ENCODE measurements around the gene CCNL1.
"Not testable (repeated sequence)": the region's sequence is repeated elsewhere in the genome, so short reads cannot be mapped to it uniquely, and the experiment has no call there.

CCNL1 gene

DNA sequence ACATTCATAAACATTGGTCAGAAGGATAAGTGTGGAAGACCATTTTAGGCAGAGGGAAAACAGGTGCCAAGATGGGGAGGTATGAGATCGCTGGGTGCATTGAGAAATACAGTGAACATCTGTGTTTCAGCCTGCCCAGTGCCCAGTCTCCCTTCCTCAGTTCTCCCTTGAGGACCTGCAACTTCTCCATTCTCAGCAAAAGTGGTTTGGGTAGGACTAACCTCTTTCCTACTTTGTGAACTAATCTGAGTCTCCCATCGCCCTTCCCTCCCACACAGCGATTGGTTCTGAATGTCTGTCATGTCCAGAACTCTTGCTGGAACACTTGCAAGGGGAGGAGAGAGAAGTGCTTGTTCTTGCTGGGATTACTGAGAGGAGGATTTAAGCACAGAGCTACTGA, 10.9 kb upstream of the CCNL1 start:
- no peak for DNase-seq

DNA sequence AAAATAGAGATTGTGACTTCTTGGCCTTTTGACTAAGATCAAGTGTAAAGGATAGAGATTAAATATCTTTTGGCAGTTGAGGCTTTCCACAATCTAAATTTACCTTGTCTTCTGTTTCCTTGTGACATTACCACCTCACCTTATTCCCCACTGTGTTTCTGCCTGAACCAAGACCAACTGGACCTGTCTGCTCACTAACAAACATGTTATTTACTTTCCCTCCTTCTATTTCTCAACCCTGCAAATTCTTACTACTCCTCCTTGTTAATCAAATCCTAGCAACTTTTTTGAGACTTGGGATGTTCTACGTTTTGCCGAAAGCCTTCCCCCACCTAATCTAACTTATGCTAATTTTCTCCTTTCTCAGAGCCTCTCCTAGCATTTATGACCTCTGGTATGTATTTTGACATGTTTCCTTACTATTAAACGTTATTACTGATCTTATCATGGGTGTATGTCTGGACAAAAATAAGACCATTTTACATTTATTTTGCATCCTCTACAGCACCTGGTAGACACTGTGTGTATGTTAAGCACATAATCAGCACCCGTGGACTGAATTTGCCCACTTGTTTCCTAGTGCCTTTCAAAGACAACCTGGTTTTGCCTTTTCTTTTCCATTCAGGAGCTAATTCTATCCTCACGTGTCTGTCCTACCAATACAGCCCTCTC, 7.6 kb upstream of the CCNL1 start:
- no peak for DNase-seq

DNA sequence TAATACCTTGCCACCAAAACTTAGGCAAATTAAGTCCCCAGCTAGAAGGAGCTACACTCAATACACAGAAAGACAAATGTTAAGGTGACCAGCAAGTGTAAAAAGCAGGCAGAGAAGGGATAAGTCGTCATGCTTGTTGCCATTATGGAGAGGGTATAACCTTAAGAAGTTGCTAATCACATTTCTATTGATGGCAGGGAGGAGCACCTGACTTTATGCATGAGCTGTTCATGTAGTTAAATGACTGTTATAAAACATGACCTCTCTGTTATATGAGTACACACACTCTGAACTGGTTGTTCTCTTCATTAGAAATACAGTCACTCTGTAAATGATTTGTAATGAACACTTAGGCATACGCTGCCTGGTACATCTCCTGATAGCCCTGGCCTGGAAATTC, 6.6 kb upstream of the CCNL1 start:
- DNase-seq, result no peak

- no peak for DNase-seq
Measured at GRCh38 chr3:157166115-157166514, 6.2 kb upstream of the CCNL1 start.

- DNase-seq, result no peak
Measured at GRCh38 chr3:157163217-157163953, 3.4 kb upstream of the CCNL1 start.

GRCh38 chr3:157162620-157163019, 2.7 kb upstream of the CCNL1 start:
- not testable (repeated sequence) for DNase-seq

DNA sequence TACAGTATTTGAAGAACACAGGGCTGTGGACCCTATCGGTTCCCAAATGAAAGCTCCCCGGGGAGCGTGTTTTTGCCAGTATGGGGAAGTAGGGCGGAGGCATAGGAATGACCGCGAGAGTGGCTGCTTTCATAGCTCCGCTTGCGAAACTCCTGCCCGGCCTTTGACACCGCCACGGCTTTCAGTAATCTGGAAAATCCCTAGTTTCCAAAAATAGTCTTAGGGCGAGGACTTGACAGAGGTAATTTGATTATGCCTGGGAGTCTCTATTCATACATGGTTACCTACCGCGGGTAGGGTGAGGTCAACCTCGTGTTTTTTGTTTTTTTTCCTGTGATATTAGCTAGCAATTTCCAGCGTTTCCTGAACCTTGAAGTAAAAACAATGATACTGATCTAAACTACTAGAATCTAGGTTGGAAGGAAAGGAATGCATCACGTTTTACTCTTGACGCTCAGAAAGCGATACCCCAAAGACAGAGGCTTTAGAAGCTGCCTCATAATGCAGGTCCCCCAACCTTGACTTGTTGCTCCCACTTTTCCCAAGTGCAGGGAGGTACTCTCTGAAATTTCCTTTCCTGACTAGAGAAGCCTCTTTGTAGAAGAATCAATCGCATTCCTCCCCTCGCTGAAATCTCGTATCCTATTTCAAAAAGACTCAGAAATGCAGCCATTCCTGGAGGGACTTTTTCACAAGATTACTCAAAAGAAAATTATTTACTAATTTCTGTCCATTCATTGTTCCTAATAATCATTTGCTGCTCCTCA, 894 bp upstream of the CCNL1 start:
- DNase-seq, result peak; percentile 25 to 73 (median 55)

DNA sequence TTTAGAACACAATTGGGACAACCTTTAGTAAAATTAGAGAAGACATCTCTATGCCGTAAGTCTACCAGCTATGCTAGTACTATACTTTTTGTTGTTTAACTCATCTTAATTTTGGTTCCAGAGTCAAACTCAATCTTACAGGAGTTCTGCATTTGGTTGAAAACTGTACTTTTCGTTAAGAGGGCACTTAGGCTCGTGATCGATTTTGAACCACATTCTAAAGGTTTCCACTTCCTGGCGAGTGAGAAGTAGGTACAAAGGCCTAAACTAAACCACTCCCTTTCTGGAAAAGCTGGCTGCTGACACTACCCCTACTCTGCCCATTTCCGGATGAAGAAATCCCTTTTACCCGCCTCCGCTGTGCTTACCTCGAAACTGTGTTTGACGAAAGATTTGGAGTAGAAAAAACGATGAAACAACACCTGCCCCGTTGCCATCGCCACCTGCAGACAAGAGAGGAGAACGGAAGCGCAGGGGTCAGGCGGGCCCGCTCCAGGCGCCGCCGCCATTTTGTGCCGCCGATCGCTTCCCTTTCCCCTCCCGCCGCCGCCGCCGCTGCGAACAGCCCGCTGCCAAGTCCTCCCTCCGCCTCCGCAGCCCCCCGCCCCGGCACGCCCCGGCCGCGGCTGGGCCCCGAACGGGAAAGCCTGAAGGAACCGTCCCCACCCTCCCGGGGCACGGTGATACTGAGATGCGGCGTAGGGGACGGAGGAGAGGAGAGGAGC, 748 bp downstream of the CCNL1 start:
- DNase-seq, result peak; percentile 64 to 90 (median 80)

GRCh38 chr3:157157836-157158235, 2.1 kb downstream of the CCNL1 start:
- no peak for DNase-seq

- no peak for DNase-seq
Measured at GRCh38 chr3:157156837-157157635, 2.9 kb downstream of the CCNL1 start.

DNA sequence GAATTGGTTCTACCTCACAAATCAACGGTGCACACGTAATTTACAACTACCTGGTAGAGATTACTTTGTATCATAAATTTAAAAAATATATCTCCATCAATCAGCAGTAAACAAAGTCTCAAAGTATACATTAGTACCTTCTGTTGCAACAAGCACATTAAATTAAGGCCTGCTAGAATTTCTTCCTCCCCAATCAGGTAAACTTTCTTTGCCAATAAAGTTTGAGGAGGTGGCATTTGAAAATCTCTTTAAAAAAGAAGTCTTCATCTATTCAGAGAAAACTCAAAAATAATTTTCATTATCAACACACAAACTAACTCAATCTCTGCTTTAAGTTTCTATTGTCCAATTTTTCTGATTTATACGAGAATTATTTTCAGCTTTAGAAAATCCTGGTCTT, 4.4 kb downstream of the CCNL1 start:
- DNase-seq, result no peak

- no peak for DNase-seq
Measured at GRCh38 chr3:157154563-157155330, 5.2 kb downstream of the CCNL1 start.

DNA sequence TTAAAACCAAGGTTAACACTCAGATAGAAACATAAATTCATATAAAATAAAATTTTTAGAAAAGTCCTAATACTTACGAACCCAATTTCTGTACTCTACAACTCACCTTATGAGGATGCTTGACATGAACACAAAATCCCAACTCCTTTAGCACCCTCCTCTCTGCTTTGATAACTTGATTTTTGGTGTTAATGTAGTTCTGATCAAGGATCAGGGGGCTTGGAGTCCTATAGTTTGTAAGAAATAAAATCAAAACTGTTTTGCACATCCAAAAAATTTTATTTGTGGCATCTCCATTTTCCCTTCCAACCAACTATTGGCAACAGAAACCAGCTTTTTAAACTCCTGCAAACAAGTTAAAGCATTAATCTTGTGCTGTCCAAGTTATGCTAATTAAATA, 7.0 kb downstream of the CCNL1 start:
- DNase-seq, result no peak

DNA sequence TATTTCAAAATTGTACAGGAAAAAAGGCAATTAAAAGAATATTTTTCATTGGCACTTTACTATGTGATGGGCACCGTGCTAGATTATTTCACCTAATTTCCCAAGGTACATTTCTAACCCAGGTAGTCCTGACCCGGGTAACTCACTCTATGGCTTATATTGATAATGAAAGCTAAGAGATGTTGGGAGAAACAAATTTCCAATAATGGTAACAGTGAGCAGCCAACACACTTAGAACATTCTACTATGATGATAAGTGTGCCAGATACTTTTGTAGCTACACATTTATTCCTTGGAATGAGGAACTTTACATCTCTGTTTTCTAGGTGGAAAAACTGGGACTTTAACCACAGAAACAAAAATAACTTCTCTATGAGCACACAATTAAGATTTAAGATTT, 7.5 kb downstream of the CCNL1 start:
- no peak for DNase-seq

DNA sequence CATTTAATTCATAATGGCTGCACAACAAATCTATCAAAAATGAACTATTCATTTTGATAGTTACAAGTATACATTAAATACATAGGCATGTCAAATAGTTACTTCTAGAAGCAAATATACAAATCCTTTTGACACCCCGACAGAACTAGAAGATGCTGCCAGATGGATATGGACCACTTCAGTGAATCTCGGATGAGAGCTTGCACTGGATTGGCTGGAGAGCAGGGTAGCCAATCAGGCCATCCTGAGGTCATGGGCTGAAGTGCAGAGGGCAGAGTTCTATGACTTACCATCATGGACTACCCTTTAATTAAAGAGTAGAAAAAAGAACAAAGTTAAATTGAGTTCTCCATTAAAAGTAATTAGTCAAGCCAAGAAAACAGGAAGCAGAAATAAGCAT, 8.3 kb downstream of the CCNL1 start:
- no peak for DNase-seq

DNA sequence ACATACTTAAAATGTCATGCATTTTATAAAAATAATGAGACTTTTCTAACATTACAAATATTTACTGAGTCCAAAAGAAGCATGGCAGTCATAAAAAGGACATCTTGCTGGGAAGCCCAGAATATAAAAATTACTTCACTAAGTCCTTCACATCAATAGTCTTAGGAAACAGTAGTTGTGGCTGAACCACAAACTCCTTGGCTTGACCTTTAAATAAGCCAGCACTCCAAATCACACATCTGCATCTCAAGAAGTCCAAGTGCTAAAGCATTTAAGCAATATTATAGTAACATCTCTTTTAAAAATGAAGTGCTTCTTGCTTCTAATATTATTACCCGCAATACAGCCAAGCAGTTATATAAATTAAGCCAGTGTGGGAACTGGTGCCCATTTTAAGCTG, 8.8 kb downstream of the CCNL1 start:
- DNase-seq, result no peak

DNA sequence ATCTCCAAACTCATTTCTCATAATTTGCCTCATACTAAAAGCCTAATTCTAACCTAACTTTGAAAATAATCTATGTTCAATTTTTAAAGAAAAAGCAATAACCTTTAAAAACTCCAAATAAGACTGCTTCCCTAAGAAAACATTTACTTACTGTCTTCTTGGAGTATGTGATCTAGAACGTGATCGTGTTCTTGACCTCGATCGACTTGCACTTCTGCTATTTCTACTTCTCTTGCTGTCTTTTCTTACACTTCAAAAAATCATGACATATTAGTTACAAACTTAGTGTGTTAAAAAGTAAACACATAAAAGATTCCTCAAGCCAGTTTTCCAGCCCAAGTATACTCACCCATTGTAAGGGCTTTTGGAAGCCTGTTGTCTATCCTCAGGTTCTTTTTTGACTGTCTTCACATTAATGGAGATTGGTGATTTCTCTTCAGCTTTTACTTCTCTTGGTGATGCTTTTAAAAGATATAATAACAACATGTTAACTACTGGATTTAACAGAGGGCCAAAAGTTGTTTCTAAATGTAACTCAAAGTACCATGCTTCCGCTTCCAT, 10.7 kb downstream of the CCNL1 start:
- no peak for DNase-seq

GRCh38 chr3:157148196-157148889, 11.6 kb downstream of the CCNL1 start:
- peak in 1 of 5 experiments; percentile 60 for DNase-seq

DNA sequence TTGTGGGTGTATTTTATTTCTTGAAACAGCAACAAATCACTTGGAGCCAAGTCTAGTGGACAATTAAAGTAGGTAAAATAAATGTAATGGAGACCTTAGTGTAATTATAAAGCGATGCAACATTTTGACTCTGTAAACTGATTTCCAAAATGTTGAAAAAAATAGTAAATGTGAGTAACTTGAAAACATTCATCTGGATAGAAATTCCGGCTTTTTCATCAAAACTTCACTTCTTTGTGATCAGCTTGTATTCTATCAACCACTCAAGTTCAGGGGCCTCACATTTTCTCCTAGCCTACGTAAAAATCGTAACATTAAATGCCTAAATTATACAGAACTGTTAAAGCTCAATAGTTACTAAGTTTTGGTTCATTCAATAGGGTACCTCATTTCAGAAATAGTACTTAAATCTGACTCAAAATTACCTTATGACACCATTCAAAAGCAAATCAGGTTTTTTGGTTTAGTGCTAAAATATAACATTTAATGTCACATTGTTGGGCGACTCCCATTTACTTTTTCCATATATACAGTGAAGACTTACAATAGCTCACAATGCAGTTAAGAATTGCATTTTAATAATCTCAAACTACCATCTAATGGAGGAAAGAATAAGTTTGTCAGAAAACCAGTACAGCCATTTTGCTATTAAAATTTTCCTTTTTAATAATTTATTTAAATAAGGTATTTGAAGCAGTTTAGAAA, 12.7 kb downstream of the CCNL1 start:
- no peak for DNase-seq
